HG03135 (cell line): ENCODE results near the gene PIP4K2A.
"Not testable (repeated sequence)": the region's sequence is repeated elsewhere in the genome, so short reads cannot be mapped to it uniquely, and the experiment has no call there.

ENCODE experiments used
- ATAC-seq: cut with Tn5 transposase; IDR thresholded peaks from one replicate; pipeline ENCODE4 v1.9.1; 2021; ENCODE audit warnings: mild to moderate bottlenecking, moderate library complexity; ENCODE audit not compliant: unreplicated experiment

The PIP4K2A gene

DNA sequence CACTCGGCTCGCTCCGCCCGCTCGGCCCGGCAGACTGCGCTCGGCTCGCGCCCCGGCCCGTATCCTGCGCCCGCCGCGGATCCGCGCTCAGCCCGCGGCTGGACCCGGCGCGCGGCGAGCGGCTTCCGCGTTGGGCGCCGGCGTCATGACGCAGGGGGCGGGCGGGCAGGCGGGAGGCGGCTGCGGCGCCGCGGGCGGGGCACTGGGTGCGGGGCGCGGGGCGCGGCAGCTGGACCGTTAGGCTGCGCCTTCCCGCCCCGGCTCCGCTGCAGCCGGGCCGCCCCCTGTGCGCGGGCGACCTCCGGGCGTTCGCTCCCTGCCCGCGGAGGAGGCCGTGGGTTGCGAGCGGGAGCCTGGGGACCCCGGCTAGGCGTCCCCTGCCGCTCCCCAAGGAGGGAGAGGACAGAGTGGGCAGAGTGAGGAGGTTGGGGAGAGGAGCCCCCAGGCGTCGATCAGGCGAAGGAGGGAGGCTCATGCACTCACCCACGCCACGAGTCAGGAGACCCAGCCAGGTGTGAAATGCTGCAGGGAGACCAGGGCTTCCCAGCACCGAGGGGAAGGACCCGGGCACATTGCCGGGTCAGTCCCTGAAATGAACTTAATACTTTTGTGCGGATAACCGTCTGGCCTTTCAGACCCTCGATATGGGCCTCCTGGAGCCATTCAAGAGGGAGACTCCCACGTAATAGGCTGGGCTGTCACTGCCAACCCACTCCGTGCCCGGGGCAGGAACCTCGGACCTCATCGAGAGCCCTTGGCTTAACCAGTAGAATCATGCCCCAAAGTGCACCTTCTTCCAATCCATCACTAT is at the start of gene PIP4K2A:
Gene PIP4K2A, minus strand, starts transcription at position 100 of the 811 bp plus-strand sequence. CDS start 252 bp downstream, outside the sequence.
- ATAC-seq, result peak; percentile 80

DNA sequence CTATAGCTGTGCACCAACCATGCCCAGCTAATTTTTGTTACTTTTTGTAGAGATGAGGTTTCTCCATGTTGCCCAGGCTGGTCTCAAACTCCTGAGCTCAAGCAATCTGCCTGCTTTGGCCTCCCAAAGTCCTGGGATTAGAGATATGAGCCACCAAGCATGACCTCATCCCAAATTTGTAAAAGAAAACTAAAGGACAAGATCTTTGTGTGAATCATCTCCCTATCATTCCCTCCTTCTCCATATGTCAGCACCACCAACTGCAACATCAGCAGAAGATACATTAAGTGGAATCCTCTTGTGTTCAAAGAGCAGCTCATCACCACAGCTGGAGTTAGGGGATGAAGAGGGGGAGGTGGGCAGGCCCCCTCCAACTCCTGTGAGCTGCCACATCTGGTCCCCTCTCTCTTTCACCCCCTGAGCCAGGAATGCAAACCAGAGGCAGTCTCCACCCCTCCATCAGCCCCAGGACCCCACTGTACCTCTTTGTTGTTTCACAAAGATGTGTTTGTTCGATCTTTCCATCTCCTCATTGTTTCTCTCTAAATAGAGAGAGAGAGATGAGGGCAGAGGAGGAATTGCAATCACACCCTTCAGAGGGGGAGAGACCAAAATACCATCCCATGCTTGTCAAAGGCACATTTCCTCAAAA is 47.3 kb upstream of the PIP4K2A start:
- no peak for ATAC-seq

DNA sequence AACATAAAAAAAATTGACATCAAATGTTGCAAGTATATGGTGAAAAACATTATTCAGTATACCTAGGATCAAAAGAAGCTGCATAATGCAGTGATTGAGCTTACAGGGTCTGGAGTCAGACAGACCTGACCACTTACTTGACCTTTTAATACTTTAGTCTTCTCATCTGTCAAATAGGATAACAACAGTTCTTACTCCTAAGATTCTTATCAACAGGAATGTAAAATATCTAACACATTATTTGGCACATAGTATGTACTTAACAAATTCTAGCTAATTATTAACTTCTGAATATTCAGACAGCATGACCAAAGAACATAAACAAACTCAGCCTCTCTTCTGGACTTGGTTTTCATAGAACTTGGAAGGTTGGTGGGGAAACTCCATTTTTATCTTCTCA is 45.6 kb upstream of the PIP4K2A start:
- ATAC-seq, result no peak

DNA sequence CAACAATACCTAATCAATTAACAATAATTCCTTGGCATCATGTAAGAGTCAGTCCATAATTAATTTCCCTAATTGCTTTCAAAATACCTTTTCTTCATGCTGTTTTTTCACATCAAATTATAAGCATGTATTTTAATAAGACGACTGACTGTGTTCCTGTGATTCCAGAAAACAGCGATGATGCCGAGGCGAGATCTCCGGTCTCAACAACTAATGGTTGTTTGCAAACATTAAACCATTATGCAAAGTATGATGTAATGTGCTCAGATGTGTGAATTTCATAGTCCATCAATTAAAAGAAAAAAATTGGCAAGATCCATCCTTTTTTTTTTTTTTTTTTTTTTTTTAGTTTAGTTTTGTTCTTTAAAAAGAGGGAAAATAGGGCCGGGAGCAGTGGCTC is 44.5 kb upstream of the PIP4K2A start:
- no peak for ATAC-seq

DNA sequence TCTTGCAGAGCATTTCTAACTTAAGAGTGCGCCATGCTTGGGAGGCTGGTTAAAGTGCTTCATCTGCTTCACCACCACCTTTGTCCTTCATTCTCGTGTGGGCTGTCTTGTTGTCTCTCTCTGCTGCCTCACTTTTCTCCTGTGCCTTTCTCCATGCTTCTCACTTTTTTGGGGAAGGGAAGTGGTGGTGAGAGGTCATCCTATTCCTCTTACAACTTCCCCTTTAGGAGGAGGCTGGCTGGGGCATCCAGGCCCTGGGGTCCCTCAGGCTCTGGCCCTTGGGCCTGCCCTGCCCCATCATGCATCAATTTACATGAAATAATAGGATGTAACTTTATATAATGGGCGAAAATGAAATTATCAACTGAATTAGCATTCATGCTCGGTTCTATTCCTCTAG is 39.9 kb upstream of the PIP4K2A start:
- no peak for ATAC-seq

DNA sequence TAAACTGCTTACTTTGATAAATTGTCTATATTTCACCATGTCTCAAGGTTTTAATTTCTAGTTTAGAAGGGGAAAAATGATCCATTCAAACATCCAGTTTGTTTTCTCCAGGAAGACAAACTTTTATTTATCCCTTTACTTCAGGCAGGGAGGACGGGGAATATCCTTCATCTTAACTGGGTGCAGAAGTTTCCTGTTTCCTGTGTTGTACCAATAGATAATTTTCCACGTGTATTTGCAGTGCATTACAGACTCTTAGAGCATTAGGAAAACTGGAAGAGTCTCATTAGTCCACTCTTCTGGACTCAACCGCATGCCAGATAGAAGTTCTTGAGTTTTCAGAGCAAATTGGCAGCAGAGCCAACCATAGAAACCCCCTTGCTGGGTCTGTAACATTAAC is 39.4 kb upstream of the PIP4K2A start:
- ATAC-seq, result no peak

DNA sequence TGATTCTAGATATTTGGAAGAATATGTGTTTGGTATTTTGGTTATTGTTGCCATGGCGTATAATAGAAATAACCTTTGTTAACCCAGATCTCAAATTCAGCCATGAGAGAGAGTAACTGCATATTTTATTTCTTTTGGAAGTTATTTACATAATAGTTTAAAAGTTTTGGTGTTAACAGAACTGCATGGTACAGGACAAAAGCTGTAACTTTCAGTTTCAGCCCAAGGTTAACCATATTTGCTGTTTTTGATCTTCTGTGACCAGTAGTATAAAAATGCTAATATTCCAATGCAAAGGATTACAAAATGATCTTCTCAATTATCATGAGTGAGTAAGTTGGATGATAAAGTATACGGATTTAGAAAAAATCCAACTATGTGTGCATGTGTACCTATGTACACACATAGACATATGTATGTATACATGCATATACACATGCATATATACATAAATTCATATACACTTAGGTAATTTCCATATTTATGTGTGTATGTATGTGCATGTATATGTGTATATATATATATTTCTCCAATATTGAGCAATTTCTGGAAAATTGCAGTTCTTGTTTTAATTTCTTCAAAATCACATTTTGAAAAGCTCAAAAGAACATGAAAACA is 38.0 kb upstream of the PIP4K2A start:
- no peak for ATAC-seq

DNA sequence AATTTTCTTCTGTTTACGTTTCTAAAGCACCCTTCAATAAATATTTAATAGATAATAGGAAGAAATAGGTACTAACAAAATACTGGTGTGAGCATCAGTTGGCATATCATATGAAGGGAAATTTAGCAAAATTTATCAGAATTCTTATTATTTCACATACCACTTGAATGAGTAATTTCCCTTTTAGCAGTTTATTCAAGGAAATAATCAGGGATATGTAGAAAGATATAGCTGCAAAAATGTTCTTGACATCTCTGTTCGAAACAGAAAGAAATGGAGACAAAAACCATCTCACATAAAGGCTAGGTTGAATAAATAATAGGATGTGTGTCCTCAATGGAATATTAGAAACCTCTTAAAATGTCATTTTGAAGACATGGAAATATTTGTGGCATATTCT is 35.8 kb upstream of the PIP4K2A start:
- no peak for ATAC-seq

DNA sequence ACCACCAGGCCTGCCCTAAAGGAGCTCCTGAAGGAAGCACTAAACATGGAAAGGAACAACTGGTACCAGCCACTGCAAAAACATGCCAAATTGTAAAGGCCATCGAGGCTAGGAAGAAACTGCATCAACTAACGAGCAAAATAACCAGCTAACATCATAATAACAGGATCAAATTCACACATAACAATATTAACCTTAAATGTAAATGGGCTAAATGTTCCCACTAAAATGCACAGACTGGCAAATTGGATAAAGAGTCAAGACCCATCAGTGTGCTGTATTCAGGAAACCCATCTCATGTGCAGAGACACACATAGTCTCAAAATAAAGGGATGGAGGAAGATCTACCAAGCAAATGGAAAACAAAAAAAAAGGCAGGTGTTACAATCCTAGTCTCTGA is 30.5 kb upstream of the PIP4K2A start:
- ATAC-seq, result not testable (repeated sequence)

DNA sequence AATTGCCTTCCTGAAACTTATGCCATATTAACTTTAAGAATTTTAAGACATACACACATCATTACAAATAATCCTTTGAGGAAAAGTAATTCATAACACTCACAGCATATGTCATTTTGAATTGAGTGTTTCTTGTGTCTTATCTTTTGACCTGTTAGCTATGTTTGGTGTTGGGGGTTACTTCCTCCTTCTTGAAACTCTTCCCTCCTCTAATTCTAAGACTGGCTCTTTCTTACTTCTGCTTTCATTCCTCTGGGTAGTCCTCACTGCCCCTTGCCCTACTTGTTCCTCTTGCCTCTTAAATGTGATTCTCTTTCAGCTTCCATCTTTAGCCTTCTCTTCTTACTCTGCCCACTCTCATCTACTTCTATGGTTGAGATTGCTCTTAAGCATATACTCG is 28.3 kb upstream of the PIP4K2A start:
- ATAC-seq, result peak; percentile 100

DNA sequence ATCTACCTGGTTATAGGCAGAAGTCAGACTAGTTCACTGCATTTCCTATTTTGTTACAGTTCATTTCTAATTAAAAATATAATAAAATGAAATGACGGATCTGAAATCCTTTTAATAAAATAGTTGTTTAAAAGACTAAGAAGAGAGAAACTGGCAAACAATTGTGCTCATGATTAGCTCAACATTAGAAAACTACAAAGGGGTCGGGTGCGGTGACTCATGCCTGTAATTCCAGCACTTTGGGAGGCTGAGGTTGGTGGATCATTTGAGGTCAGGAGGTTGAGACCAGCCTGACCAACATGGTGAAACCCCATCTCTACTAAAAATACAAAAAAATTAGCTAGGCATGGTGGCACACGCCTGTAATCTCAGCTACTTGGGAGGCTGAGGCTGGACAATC is 27.3 kb upstream of the PIP4K2A start:
- not testable (repeated sequence) for ATAC-seq

DNA sequence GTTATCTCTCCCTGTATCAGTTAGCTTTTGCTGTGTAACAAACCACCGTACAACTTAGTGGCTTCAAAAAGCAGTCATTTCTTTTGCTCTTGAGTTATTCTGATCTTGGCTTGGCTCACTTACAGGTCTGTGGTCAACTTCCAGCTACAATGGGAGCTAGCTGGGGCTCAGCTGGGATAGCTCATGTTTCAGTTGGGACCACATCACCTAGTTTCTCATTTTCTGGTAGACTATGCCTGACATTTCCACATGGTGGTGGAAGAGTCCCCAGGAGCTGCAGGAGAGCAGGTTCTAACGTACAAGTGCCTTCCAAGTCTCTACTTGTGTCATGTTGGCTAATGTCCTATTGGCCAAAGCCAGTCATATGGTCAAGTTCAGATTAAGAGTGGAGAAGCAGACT is 25.8 kb upstream of the PIP4K2A start:
- ATAC-seq, result no peak

DNA sequence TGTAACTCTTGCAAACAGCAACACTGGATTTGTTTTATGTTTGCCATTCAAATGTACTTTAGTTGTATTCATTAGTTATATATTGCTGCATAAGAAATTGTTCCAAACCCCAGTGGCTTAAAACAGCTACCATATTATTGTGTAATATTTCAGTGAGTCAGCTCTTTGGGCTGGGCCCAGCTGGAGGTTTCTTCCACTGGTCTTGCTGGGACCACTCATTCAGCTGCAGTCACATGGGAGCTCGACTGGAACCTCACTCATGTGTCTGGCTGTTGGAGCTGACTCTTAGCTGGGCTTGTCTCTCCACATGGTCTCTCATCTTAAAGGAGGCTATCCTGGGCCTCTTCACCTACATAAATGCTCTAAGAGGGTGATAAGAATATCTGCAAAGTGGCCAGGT is 23.2 kb upstream of the PIP4K2A start:
- ATAC-seq, result no peak

DNA sequence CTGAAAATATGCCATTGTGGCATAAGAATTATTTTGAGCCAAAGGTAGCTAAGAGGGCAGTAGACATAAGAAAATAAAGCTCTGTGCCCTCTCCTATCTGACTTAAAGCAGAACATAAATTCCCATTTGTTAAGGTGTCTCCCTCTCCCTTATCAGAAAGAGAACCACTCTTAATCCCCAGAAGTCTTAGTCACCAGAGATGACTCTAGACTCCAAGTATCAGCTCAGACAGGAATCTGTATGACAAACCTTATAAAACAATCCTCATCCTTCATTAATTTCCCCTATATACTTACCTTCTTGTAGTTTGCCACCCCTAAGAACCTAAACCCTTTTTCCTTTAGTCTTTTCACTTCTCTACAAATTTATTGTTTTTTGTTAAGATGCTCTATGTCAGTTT is 21.8 kb upstream of the PIP4K2A start:
- ATAC-seq, result no peak

DNA sequence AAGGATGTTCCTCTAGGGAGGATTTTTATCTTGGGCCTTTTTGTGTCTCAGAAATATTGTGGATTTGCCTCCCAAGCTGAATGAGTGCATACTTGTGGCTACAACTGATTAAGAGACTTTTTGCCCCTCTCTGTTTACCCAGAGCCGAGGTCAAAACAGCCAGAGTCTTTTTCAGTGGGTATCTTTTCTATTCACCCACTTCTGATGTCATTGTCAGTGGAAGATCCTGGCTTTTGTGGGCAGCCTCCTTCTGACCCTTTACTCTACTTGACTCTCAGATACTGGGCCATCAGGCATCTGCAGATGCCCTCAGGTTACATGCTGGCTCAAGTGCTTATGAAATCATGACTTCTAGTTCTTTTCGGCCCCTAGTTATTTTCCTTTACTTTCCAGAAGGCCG is 19.6 kb upstream of the PIP4K2A start:
- no peak for ATAC-seq

DNA sequence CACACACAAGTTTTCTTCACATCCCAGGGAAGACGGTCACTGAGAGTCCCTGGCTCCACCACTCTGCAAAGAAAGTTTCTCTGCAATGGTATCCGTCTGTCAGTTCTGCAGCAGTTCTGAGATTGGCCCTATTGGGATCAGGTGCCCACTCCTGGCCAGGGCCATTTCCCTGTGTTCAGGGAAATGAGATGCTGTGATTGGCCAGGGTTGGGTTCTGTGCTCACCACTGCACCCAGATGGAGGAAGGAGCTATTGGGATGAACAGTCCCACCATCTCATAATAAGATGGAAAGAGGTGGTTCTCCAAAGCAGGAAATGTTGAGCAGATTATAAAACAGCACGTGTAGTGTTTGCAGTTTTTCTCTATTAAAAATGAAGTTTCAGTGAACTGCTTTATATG is 13.3 kb upstream of the PIP4K2A start:
- ATAC-seq, result no peak

DNA sequence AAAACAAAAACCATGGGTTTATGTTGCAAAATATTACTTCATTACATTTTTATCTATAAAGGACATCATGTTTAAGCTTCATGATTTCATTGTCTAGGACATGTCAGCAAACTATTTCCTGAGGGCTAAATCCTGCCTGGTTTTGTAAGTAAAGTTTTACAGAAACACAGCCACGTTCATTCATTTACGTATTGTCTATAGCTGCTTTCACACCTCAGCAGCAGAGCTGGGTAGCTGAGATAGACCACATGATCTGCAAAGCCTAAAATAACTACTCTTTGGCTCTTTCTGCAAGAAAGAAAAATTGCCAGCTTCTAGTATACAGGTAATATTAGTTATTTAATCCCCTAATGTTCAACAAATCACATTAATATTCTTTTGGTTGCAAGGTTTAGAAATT is 12.7 kb upstream of the PIP4K2A start:
- ATAC-seq, result no peak

DNA sequence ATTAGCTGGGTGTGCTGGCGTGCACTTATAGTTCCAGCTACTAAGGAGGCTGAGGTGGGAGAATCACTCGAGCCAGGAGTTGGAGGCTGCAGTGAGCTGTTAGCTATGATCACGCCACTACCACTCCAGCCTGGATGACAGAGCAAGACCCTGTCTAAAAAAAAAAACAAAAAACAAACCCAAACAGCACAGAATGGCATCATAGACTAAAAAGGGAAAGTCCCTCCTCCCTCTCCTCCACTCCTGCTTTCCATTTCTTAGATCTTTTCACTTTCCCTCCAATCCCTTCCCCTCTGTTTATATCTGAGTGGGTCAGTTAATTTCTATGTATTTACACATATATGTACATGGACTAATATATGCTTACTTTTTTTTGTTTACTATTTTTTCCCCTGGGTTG is 10.4 kb upstream of the PIP4K2A start:
- ATAC-seq, result no peak

DNA sequence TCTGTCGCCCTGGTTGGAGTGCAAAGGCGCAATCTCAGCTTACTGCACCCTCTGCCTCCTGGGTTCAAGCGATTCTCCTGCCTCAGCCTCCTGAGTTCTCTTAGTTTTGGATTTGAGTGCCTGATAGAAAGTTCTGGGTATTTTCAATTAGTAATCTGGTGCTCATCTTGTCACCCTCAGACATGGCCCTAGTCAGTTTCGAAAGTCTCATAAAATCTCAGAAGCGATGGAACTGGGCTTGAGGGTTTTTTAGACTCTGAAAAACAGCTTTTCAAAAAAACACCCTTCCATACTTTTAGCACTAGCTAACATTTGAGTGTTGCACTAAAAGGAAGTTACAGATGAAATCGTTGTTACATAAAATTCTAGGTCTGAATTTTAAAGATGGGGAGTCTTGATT is 9.4 kb upstream of the PIP4K2A start:
- ATAC-seq, result peak; percentile 44

DNA sequence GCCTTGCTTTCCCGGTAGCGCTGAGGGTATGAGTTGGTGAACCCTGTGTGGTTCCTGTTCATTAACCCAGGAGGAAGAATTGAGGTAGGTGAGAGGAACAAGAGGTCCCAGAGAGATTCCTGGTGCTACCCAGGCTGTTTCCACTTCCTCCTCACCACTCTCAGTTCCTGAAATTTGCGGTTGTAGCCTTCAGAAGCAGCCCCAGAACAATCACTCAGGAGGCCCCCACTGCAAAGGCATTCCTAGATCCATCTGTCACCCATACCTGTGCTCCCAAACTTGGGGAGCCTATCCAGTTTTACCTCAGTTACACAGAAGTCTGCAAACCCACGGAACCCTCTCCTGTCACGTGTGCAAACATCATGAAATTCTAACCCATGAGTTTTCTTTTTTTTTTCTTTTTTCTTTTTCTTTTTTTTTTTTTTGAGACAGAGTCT is 9.0 kb upstream of the PIP4K2A start:
- peak; percentile 73 for ATAC-seq

DNA sequence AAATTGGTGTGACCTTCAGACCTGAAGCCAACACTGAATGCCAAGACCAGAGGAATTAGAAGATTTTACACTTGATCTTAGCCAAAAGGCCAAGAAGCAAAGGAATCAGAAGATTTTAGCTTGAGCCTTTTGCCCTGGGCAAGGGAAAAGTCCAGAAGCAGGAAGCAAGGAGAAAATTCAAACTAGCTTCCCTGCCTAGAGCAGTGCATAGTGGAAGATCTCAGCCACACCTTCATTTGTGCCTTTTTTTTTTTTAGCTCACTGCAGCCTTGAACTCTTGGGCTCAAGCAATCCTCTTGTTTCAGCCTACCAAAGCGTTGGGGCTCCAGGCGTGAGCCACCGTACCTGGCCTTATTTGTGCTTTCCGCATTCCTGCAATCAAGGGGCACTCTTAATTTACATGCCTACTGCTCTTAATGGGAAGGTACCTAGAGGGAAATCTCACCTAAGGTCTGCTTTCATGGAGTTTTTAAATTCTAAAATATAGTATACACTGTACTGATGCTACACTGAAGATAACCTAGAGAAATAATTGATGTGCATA is 8.3 kb upstream of the PIP4K2A start:
- no peak for ATAC-seq

DNA sequence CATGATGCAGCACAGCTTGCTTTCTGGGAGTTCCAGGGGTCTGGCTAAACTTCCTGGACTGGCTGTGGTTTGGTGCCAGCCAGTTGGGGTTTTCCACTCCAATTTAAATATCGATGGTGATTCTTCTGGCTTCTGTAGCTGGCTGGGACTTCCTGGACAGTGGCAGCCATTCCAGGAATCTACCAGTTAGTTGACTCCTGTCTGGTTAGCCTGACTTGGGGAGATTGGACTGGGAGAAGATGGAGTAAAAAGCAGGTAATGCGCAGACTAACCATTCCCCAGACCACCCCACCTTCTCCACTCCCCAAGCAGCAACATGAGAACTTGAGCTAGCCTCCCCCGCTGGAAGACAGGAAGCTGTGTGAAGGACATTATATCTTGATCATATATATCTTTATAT is 6.3 kb upstream of the PIP4K2A start:
- ATAC-seq, result no peak
